HepG2 (cell line): ENCODE data around the gene SELENOH. TPM values are rescaled to one million over a fixed set of nuclear protein-coding genes. Genes with fewer than 3 reads are reported as not detected.

Source experiments
- NFIB ChIP-seq: sonication (generic); formaldehyde crosslinking; IDR thresholded peaks from 2 replicates; pipeline ENCODE4 v1.9.0; 2021; ENCODE audit warnings: missing genetic modification reagents, mild to moderate bottlenecking, borderline replicate concordance
- PTBP1 ChIP-seq: fragments of 200-400 bp; formaldehyde crosslinking; IDR thresholded peaks from 2 replicates; pipeline ENCODE4 v1.6.1; 2018; ENCODE audit warnings: low read length, low read depth; ENCODE audit not compliant: poor library complexity, severe bottlenecking
- polyA plus RNA-seq, 8 experiments: library from polyadenylated mRNA; depleted of rRNA in 3 of 8; stranded (reverse) in 7 of 8; unstranded in 1 of 8; fragments of >200 nt; fragmentation: Illumina TruSeq in 4 of 8; extraction: Trizol in 4 of 8; gene quantifications; 2 replicates each; pipeline versions ENCODE4 v1.2.1 to v1.2.3, GENCODE V29; 2011 to 2016; ENCODE audit warnings: low read depth in 4 of 8, missing spikeins in 1 of 8, mixed read lengths in 1 of 8; ENCODE audit not compliant: insufficient read depth in 1 of 8
- total RNA-seq, 5 experiments: library from RNA; depleted of rRNA; stranded (reverse); fragments of >200 nt; fragmentation: Illumina TruSeq; extraction: Trizol; gene quantifications; 2 replicates each; pipeline ENCODE4 v1.2.3, GENCODE V29; 2016; ENCODE audit warnings: low read depth in 1 of 5
- TF ChIP-seq, protein P1 (sequence below): sonication (generic); formaldehyde crosslinking; IDR thresholded peaks from one replicate; pipeline ENCODE4 v1.5.1; 2020; ENCODE audit warnings: mild to moderate bottlenecking, missing genetic modification reagents; ENCODE audit errors: not compliant biosample characterization
- TF ChIP-seq, protein P2 (sequence below): sonication (generic); formaldehyde crosslinking; conservative IDR thresholded peaks from 2 replicates; pipeline ENCODE4 v1.8.0; 2022; ENCODE audit warnings: low read depth, missing genetic modification reagents

Gene SELENOH
- total and polyA plus RNA-seq, 2 of the 13 experiments (the other 11 are each of a cell fraction or from before 2014, with no cell fraction given): 27.2 to 77.4 TPM

GRCh38 chr11:57785072-57785471 lies 43.8 kb downstream of the SELENOH start (continued):
- TF ChIP-seq, protein P1, sequence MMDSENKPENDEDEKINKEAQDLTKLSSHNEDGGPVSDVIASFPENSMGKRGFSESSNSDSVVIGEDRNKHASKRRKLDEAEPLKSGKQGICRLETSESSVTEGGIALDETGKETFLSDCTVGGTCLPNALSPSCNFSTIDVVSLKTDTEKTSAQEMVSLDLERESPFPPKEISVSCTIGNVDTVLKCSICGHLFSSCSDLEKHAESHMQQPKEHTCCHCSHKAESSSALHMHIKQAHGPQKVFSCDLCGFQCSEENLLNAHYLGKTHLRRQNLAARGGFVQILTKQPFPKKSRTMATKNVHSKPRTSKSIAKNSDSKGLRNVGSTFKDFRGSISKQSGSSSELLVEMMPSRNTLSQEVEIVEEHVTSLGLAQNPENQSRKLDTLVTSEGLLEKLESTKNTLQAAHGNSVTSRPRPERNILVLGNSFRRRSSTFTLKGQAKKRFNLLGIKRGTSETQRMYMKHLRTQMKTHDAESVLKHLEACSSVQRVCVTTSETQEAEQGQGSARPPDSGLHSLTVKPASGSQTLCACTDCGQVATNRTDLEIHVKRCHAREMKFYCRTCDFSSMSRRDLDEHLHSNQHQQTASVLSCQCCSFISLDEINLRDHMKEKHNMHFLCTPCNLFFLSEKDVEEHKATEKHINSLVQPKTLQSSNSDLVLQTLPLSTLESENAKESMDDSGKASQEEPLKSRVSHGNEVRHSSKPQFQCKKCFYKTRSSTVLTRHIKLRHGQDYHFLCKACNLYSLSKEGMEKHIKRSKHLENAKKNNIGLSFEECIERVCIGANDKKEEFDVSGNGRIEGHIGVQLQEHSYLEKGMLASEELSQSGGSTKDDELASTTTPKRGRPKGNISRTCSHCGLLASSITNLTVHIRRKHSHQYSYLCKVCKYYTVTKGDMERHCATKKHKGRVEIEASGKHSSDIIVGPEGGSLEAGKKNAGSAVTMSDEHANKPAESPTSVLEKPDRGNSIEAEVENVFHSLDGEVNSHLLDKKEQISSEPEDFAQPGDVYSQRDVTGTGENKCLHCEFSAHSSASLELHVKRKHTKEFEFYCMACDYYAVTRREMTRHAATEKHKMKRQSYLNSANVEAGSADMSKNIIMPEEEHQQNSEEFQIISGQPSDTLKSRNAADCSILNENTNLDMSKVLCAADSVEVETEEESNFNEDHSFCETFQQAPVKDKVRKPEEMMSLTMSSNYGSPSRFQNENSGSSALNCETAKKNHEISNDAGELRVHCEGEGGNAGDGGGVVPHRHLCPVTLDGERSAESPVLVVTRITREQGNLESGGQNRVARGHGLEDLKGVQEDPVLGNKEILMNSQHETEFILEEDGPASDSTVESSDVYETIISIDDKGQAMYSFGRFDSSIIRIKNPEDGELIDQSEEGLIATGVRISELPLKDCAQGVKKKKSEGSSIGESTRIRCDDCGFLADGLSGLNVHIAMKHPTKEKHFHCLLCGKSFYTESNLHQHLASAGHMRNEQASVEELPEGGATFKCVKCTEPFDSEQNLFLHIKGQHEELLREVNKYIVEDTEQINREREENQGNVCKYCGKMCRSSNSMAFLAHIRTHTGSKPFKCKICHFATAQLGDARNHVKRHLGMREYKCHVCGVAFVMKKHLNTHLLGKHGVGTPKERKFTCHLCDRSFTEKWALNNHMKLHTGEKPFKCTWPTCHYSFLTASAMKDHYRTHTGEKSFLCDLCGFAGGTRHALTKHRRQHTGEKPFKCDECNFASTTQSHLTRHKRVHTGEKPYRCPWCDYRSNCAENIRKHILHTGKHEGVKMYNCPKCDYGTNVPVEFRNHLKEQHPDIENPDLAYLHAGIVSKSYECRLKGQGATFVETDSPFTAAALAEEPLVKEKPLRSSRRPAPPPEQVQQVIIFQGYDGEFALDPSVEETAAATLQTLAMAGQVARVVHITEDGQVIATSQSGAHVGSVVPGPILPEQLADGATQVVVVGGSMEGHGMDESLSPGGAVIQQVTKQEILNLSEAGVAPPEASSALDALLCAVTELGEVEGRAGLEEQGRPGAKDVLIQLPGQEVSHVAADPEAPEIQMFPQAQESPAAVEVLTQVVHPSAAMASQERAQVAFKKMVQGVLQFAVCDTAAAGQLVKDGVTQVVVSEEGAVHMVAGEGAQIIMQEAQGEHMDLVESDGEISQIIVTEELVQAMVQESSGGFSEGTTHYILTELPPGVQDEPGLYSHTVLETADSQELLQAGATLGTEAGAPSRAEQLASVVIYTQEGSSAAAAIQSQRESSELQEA (CRISPR knock-in tag): no peak
- TF ChIP-seq NFIB (CRISPR knock-in tag): no peak
- TF ChIP-seq PTBP1: no peak
- TF ChIP-seq, protein P2, sequence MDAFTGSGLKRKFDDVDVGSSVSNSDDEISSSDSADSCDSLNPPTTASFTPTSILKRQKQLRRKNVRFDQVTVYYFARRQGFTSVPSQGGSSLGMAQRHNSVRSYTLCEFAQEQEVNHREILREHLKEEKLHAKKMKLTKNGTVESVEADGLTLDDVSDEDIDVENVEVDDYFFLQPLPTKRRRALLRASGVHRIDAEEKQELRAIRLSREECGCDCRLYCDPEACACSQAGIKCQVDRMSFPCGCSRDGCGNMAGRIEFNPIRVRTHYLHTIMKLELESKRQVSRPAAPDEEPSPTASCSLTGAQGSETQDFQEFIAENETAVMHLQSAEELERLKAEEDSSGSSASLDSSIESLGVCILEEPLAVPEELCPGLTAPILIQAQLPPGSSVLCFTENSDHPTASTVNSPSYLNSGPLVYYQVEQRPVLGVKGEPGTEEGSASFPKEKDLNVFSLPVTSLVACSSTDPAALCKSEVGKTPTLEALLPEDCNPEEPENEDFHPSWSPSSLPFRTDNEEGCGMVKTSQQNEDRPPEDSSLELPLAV (CRISPR knock-in tag): no peak
